Subcutaneous adipose tissue (tissue), 4 donors: ENCODE data around the gene NOXO1. TPM values are rescaled to one million over a fixed set of nuclear protein-coding genes. Genes with fewer than 3 reads are reported as not detected.

ENCODE experiments used
- total RNA-seq, 4 donors: library from RNA; depleted of rRNA; stranded (reverse); fragments of >200 nt; gene quantifications; one replicate each; pipeline ENCODE4 v1.1.0, GENCODE V29; 2016
- TF ChIP-seq, protein P1 (sequence below): fragments of 450-650 bp; IDR thresholded peaks from one replicate; pipeline ENCODE4 v1.5.1; 2016; ENCODE audit warnings: low read depth, mild to moderate bottlenecking, control low read depth, antibody characterized with exemption, moderate library complexity

Gene NOXO1
- total RNA-seq, 4 donors from 2014 or later = not detected

GRCh38 chr16:1998360-1998835 lies 17.1 kb upstream of the NOXO1 start:
- TF ChIP-seq, protein P1, sequence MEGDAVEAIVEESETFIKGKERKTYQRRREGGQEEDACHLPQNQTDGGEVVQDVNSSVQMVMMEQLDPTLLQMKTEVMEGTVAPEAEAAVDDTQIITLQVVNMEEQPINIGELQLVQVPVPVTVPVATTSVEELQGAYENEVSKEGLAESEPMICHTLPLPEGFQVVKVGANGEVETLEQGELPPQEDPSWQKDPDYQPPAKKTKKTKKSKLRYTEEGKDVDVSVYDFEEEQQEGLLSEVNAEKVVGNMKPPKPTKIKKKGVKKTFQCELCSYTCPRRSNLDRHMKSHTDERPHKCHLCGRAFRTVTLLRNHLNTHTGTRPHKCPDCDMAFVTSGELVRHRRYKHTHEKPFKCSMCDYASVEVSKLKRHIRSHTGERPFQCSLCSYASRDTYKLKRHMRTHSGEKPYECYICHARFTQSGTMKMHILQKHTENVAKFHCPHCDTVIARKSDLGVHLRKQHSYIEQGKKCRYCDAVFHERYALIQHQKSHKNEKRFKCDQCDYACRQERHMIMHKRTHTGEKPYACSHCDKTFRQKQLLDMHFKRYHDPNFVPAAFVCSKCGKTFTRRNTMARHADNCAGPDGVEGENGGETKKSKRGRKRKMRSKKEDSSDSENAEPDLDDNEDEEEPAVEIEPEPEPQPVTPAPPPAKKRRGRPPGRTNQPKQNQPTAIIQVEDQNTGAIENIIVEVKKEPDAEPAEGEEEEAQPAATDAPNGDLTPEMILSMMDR = no peak

DNA sequence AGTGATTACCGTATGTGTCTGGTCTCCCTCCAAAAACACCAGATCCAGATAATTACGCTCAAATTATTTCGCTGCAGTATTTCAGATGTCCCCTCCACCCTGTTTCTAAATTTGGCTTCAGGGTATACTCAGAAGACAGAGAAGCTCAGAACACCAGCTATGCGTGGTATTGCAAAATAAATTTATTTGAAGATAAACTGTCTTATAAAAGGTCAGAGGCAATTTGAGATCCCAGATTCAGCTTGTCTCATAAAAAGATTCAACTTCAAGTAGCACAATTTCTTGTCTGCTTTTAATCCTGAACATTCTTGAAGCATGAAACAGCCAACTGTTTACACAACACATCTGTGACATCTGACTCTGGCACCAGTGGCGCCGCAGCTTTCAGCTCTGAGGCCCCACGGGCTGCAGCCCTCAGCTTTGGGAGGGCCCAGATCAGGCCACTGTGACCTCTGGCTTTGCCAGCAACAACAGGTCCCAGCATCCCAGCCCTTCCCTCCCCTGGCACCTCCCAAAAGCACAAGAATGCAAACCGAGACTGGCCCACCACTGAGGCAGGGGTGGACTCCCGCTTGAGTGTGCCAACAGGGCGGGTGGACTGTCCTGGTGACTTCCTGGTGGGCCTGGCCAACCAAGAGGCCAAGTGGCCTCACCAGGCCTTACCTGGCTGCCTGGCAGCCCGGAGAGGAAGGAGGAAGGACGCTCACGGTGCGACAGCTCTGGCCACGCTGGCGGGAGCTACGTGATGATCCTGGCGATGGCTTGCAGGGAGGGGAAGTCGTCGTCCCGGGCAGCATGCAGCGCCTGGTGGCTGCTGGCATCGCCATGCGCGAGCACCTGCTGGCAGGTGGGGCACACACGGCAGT lies 16.5 kb upstream of the NOXO1 start:
- TF ChIP-seq, protein P1 = no peak

GRCh38 chr16:1993731-1994131 lies 12.5 kb upstream of the NOXO1 start:
- TF ChIP-seq, protein P1 = no peak

- TF ChIP-seq, protein P1 = no peak
These were observed 11.5 kb upstream of the NOXO1 start for GRCh38 chr16:1992704-1993317.

DNA sequence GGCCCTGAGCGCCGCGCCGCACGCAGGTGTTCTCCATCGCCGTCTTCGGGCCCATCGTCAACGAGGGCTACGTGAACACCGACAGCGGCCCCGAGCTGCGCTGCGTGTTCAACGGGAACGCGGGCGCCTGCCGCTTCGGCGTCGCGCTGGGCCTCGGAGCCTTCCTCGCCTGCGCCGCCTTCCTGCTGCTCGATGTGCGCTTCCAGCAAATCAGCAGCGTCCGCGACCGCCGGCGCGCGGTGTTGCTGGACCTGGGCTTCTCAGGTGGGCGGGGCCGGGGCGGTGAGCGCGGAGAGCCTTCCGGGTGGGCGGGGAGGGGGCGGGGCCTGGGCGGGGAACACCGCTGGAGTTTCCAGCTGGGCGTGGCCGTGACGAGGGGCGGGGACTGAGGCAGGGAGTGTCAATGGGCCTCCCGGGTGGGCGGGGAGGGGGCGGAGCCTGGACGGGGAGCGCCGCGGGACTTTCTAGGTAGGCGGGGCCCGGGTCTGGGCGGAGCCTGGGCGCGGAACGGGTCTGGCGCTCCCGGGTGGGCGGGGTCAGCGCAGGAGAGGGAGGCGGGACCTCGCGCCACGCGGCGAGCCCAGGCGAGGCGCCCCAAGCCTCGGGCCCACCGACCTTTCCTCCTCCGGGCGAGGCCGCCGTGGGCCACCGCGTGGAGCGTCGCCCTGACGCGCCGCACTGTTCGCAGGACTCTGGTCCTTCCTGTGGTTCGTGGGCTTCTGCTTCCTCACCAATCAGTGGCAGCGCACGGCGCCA lies 10.9 kb upstream of the NOXO1 start:
- TF ChIP-seq, protein P1 = no peak

GRCh38 chr16:1991588-1991947 lies 10.3 kb upstream of the NOXO1 start:
- TF ChIP-seq, protein P1 = no peak

DNA sequence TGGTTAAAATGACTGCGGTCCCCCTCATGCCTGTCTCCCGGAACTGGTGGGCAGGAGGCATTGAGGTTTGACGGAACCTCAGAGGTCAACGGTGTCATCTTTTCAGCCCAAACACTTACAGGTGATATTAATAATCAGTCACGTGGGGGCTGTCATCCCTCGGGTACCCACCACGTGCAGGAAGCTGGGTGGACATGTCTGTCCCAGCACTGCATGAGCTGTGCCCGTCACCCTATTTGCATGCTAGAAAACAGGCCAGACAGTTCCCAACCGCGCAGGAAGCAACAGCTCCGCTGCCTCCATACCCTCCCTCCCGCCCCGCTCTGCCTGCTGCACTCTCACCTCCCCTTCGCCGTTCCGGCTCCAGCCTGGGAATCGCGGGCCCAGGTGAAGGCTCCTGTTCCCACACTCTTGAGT lies 9.9 kb upstream of the NOXO1 start:
- TF ChIP-seq, protein P1 = no peak
